MG63 (cell line): ENCODE results near the gene EFEMP1. TPM values are rescaled to one million over a fixed set of nuclear protein-coding genes. Genes with fewer than 3 reads are reported as not detected.
"Not testable (repeated sequence)": the region's sequence is repeated elsewhere in the genome, so short reads cannot be mapped to it uniquely, and the experiment has no call there.

Experiments used
- DNase-seq: peaks from one replicate; pipeline ENCODE4 v3.0.0-alpha.2; 2020
- H3K27me3 ChIP-seq: fragments of 250-450 bp; sonication (Bioruptor Pico); 2 replicates; pipeline ENCODE4 v1.5.1; 2020; ENCODE audit warnings: mild to moderate bottlenecking, moderate library complexity
- H3K36me3 ChIP-seq: fragments of 250-450 bp; sonication (Bioruptor Pico); 2 replicates; pipeline ENCODE4 v1.5.1; 2020; ENCODE audit warnings: mild to moderate bottlenecking, moderate library complexity
- H3K4me3 ChIP-seq: fragments of 250-450 bp; sonication (Bioruptor Pico); 2 replicates; pipeline ENCODE4 v1.5.1; 2020; ENCODE audit warnings: mild to moderate bottlenecking, moderate library complexity
- H3K9me3 ChIP-seq: fragments of 250-450 bp; sonication (Bioruptor Pico); 2 replicates; pipeline ENCODE4 v1.5.1; 2020; ENCODE audit warnings: mild to moderate bottlenecking, moderate library complexity
- total RNA-seq: library from RNA; depleted of rRNA; stranded (reverse); fragments of >200 nt; shearing (Covaris generic); gene quantifications from 2 replicates; pipeline ENCODE4 v1.2.3, GENCODE V29; 2014; ENCODE audit warnings: low replicate concordance; rRNA removed

EFEMP1 gene
- total RNA-seq, 1 experiment from 2014 or later, result 70.3 TPM

- Histone ChIP-seq H3K4me3 (no peak overlapping the region), H3K36me3 (no peaks in the 10 kb centered on the region), H3K9me3 (peaks cover 2% of the 10 kb centered on the region; the same call in 1 of the 2 replicates), H3K27me3 (no peaks in the 10 kb centered on the region)
- DNase-seq, result no peak
These were observed 84.3 kb downstream of the EFEMP1 start for GRCh38 chr2:55839182-55839819.

- no peaks in the 10 kb centered on the region for H3K27me3 ChIP-seq
- no peak for DNase-seq
- H3K9me3 ChIP-seq, result peaks cover 2% of the 10 kb centered on the region; the same call in 1 of the 2 replicates
- no peak overlapping the region for H3K4me3 ChIP-seq
- no peaks in the 10 kb centered on the region for H3K36me3 ChIP-seq
These were observed 84.9 kb downstream of the EFEMP1 start for GRCh38 chr2:55838653-55839052.

DNA sequence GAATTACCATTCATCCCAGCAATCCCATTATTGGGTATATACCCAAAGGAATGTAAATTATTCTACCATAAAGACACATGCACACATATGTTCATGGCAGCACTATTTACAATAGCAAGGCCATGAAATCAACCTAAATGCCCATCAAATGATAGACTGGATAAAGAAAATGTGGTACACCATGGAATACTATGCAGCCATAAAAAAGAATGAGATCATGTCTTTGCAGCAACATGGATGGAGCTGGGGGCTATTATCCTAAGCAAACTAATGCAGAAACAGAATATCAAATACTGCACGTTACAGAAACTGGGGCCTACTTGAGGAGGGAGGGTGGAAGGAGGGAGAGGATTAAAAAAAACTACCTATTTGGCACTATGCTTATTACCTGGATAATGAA is 85.5 kb downstream of the EFEMP1 start:
- H3K4me3 ChIP-seq, H3K9me3 ChIP-seq, H3K27me3 ChIP-seq, DNase-seq, H3K36me3 ChIP-seq: not testable (repeated sequence)

GRCh38 chr2:55837073-55837472 is 86.5 kb downstream of the EFEMP1 start:
- DNase-seq, result no peak
- no peaks in the 10 kb centered on the region for H3K27me3 ChIP-seq
- no peaks in the 10 kb centered on the region for H3K36me3 ChIP-seq
- peaks cover 2% of the 10 kb centered on the region; the same call in 1 of the 2 replicates for H3K9me3 ChIP-seq
- no peak overlapping the region for H3K4me3 ChIP-seq

DNA sequence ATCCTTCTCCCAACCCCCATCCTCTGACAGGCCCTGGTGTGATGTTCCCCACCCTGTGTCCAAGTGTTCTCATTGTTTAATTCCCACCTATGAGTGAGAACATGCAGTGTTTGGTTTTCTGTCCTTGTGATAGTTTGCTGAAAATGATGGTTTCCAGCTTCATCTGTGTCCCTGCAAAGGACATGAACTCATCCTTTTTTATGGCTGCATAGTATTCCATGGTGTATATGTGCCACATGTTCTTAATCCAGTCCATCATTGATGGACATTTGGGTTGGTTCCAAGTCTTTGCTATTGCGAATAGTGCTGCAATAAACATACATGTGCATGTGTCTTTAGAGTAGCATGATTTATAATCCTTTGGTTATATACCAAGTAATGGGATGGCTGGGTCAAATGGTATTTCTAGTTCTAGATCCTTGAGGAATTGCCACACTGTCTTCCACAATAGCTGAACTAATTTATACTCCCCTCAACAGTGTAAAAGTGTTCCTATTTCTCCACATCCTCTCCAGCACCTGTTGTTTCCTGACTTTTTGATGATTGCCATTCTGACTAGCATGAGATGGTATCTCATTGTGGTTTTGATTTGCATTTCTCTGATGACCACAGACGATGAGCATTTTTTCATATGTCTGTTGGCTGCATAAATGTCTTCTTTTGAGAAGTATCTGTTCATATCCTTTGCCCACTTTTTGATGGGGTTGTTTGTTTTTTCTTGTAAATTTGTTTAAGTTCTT is 91.7 kb downstream of the EFEMP1 start:
- H3K9me3 ChIP-seq, H3K36me3 ChIP-seq, H3K27me3 ChIP-seq, H3K4me3 ChIP-seq, DNase-seq: not testable (repeated sequence)

- no peak for DNase-seq
- H3K36me3 ChIP-seq, result no peaks in the 10 kb centered on the region
- no peaks in the 10 kb centered on the region for H3K27me3 ChIP-seq
- no peak overlapping the region for H3K4me3 ChIP-seq
- no peaks in the 10 kb centered on the region for H3K9me3 ChIP-seq
These were observed 95.7 kb downstream of the EFEMP1 start for GRCh38 chr2:55827855-55828254.

- not testable (repeated sequence) for H3K9me3 ChIP-seq
These were observed 96.2 kb downstream of the EFEMP1 start for GRCh38 chr2:55827428-55827827.

GRCh38 chr2:55826246-55826645 is 97.3 kb downstream of the EFEMP1 start:
- Histone ChIP-seq H3K36me3 (no peaks in the 10 kb centered on the region), H3K9me3 (no peaks in the 10 kb centered on the region)
- no peak for DNase-seq

More at GRCh38 chr2:55827428-55827827, 96.2 kb downstream of the EFEMP1 start:
- not testable (repeated sequence) for DNase-seq, H3K27me3 ChIP-seq, H3K4me3 ChIP-seq, H3K36me3 ChIP-seq

GRCh38 chr2:55824551-55825096 is 99.0 kb downstream of the EFEMP1 start:
- no peak for DNase-seq
- Histone ChIP-seq H3K9me3 (peaks cover 3% of the 10 kb centered on the region; the same call in 1 of the 2 replicates), H3K36me3 (no peaks in the 10 kb centered on the region), H3K4me3 (no peak overlapping the region), H3K27me3 (no peaks in the 10 kb centered on the region)

More at GRCh38 chr2:55826246-55826645, 97.3 kb downstream of the EFEMP1 start:
- no peak overlapping the region for H3K4me3 ChIP-seq
- no peaks in the 10 kb centered on the region for H3K27me3 ChIP-seq

Other genes with a start within 250 kb of the EFEMP1 start
- 32.7 and 44.2 TPM in 2 replicates for gene PNPT1, start 229.9 kb downstream of the EFEMP1 start, total RNA-seq